Measurements from ENCODE around the gene RPL10. TPM values are rescaled to one million over a fixed set of nuclear protein-coding genes. Genes with fewer than 3 reads are reported as not detected.

The RPL10 gene
- total and polyA plus RNA-seq, 2 of the 13 experiments (the other 11 are each of a cell fraction or from before 2014, with no cell fraction given) = 2,381 to 4,713 TPM

DNA sequence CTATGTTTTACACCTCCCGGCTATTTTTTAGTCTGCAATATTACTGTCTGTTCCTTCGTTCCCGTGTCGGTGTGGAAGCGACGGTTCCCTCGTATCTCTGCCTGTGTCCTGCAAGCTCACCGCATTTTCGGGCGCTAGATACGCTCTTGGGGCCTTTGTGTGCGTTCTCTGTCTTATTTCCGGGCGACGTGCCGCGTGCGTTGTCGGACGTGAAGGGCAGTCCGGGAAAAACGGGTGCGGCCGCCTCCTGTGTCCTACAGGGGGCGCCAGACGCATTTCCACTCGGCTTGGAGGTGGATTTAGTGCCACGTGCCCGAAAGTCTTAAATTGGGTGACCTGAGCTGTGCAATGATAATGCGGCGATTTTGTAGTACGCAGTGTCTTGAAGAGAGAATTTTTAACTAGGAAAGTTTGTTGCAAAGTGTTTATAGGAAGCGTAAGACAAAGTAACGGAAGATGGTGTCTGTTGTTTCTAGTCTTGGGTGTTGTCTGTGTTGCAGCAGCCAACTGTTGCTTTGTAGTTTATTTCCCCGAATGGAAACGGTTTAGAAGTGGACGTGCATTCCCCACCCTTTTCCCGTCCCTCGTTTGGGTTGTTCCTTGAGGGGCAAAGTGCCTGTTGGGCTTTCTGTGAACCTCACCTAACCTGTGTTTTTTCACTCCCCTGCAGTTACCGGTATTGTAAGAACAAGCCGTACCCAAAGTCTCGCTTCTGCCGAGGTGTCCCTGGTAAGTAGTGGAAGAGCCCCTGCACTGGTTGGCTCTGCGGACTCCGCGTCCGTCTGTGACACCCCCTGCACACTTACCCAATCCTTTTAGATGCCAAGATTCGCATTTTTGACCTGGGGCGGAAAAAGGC lies 720 bp downstream of the RPL10 start (continued):
- TF ChIP-seq, protein P1, sequence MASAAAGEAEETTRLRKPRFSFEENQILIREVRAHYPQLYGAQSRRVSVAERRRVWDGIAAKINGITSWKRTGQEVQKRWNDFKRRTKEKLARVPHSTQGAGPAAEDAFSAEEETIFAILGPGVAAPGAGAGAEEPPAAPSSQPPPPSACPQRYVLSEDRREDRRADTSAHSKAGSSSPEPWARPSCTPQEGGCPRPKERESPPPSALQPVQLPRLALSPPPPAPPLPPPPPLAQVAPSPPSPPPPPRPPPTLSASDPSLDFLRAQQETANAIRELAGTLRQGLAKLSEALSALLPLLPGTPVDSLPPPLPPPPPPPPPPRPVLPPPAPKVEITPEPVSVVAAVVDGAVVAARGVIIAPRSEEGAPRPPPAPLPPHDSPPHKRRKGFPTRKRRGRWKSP (CRISPR knock-in tag; IDR thresholded peaks at IDR 0.05) = no peak
- TF ChIP-seq ZNF207 (IDR thresholded peaks at IDR 0.05; ENCODE audit: borderline replicate concordance) (no peak), ELF3 (CRISPR knock-in tag; IDR thresholded peaks at IDR 0.05) (peak; percentile 34; the same call in 1 of the 2 replicates), ZNF354B (CRISPR knock-in tag; IDR thresholded peaks at IDR 0.05) (no peak), ERF (CRISPR knock-in tag; IDR thresholded peaks at IDR 0.05) (no peak), RBAK (CRISPR knock-in tag; IDR thresholded peaks at IDR 0.05) (no peak), GABPB1 (CRISPR knock-in tag; IDR thresholded peaks at IDR 0.05) (no peak)
- TF ChIP-seq, protein P2, sequence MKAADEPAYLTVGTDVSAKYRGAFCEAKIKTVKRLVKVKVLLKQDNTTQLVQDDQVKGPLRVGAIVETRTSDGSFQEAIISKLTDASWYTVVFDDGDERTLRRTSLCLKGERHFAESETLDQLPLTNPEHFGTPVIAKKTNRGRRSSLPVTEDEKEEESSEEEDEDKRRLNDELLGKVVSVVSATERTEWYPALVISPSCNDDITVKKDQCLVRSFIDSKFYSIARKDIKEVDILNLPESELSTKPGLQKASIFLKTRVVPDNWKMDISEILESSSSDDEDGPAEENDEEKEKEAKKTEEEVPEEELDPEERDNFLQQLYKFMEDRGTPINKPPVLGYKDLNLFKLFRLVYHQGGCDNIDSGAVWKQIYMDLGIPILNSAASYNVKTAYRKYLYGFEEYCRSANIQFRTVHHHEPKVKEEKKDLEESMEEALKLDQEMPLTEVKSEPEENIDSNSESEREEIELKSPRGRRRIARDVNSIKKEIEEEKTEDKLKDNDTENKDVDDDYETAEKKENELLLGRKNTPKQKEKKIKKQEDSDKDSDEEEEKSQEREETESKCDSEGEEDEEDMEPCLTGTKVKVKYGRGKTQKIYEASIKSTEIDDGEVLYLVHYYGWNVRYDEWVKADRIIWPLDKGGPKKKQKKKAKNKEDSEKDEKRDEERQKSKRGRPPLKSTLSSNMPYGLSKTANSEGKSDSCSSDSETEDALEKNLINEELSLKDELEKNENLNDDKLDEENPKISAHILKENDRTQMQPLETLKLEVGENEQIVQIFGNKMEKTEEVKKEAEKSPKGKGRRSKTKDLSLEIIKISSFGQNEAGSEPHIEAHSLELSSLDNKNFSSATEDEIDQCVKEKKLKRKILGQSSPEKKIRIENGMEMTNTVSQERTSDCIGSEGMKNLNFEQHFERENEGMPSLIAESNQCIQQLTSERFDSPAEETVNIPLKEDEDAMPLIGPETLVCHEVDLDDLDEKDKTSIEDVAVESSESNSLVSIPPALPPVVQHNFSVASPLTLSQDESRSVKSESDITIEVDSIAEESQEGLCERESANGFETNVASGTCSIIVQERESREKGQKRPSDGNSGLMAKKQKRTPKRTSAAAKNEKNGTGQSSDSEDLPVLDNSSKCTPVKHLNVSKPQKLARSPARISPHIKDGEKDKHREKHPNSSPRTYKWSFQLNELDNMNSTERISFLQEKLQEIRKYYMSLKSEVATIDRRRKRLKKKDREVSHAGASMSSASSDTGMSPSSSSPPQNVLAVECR (CRISPR knock-in tag; IDR thresholded peaks at IDR 0.05; ENCODE audit: borderline replicate concordance) = peak; percentile 49
- TF ChIP-seq, protein P3, sequence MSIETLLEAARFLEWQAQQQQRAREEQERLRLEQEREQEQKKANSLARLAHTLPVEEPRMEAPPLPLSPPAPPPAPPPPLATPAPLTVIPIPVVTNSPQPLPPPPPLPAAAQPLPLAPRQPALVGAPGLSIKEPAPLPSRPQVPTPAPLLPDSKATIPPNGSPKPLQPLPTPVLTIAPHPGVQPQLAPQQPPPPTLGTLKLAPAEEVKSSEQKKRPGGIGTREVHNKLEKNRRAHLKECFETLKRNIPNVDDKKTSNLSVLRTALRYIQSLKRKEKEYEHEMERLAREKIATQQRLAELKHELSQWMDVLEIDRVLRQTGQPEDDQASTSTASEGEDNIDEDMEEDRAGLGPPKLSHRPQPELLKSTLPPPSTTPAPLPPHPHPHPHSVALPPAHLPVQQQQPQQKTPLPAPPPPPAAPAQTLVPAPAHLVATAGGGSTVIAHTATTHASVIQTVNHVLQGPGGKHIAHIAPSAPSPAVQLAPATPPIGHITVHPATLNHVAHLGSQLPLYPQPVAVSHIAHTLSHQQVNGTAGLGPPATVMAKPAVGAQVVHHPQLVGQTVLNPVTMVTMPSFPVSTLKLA (IDR thresholded peaks at IDR 0.05) = peak; percentile 38

Data from HepG2 (cell line).